PC-9 (cell line): ENCODE measurements around the gene KAT8. TPM values are rescaled to one million over a fixed set of nuclear protein-coding genes. Genes with fewer than 3 reads are reported as not detected.

Source experiments
- BruUV-seq: library from RNA; stranded (reverse); fragments of 400-500 nt; replicated peaks from 2 replicates; lab custom pipeline; 2021; lab: Mats Ljungman, UMichigan
- CTCF ChIA-PET: fragments of 300-600 bp; sonication (Branson Sonifier 250); formaldehyde crosslinking; loops from one replicate; lab custom pipeline; 2022; ENCODE audit warnings: antibody characterized with exemption; lab: Charles Lee
- POLR2A ChIA-PET: fragments of 300-600 bp; sonication (Branson Sonifier 250); formaldehyde crosslinking; loops from one replicate; lab custom pipeline; 2022; ENCODE audit warnings: antibody characterized with exemption; ENCODE audit not compliant: unreplicated experiment; lab: Charles Lee
- DNase-seq, 2 experiments: peaks; one replicate each; pipeline versions ENCODE4 v3.0.0 to v3.0.0-alpha.2; 2015 to 2022; ENCODE audit warnings: mixed read lengths in 1 of 2
- H2AFZ ChIP-seq: fragments of 200-600 bp; sonication (generic); 2 replicates; pipeline ENCODE4 v1.8.1; 2017; ENCODE audit warnings: antibody characterized with exemption
- H3F3A ChIP-seq: fragments of 200-600 bp; sonication (generic); 2 replicates; pipeline ENCODE4 v1.8.1; 2017; ENCODE audit warnings: antibody characterized with exemption, mild to moderate bottlenecking, low read depth; ENCODE audit not compliant: insufficient read depth
- H3K27ac ChIP-seq: fragments of 200-600 bp; sonication (generic); 2 replicates; pipeline ENCODE4 v1.6.1; 2016; ENCODE audit warnings: mixed run types
- H3K27me3 ChIP-seq: fragments of 200-600 bp; sonication (generic); 2 replicates; pipeline ENCODE4 v1.6.1; 2016; ENCODE audit warnings: low read depth, mixed run types; ENCODE audit not compliant: insufficient read depth
- H3K36me3 ChIP-seq: fragments of 200-600 bp; sonication (generic); 2 replicates; pipeline ENCODE4 v1.6.1; 2016; ENCODE audit warnings: low read depth, mixed run types
- H3K4me1 ChIP-seq: fragments of 200-600 bp; sonication (generic); replicated peaks from 2 replicates; pipeline ENCODE4 v1.6.1; 2016; ENCODE audit warnings: mixed run types; ENCODE audit not compliant: insufficient read depth
- H3K4me2 ChIP-seq: fragments of 200-600 bp; sonication (generic); 2 replicates; pipeline ENCODE4 v1.6.1; 2017; ENCODE audit warnings: mixed run types
- H3K4me3 ChIP-seq: fragments of 200-600 bp; sonication (generic); 2 replicates; pipeline ENCODE4 v1.6.1; 2016; ENCODE audit warnings: mixed run types
- H3K79me2 ChIP-seq: fragments of 200-600 bp; sonication (generic); 2 replicates; pipeline ENCODE4 v1.6.1; 2017; ENCODE audit warnings: low read depth, mixed run types
- H3K9me2 ChIP-seq: fragments of 200-600 bp; sonication (generic); 2 replicates; pipeline ENCODE4 v1.8.1; 2017; ENCODE audit warnings: mild to moderate bottlenecking; ENCODE audit not compliant: insufficient read depth
- H3K9me3 ChIP-seq: fragments of 200-600 bp; sonication (generic); 2 replicates; pipeline ENCODE4 v1.8.1; 2016; ENCODE audit warnings: low read depth; ENCODE audit not compliant: insufficient read depth
- H4K20me1 ChIP-seq: fragments of 200-600 bp; sonication (generic); 2 replicates; pipeline ENCODE4 v1.8.1; 2017; ENCODE audit not compliant: insufficient read depth
- EZH2 ChIP-seq: fragments of 200-600 bp; sonication (generic); IDR thresholded peaks from 2 replicates; pipeline ENCODE4 v1.8.0; 2017; ENCODE audit warnings: antibody characterized with exemption, low read depth
- intact Hi-C: fragments of 100-400 bp; cut with micrococcal nuclease; formaldehyde crosslinking; loops from one replicate; pipeline ENCODE4 v1.10.0; 2022; ENCODE audit not compliant: unreplicated experiment
- total RNA-seq: library from RNA; stranded (reverse); gene quantifications from 2 replicates; pipeline ENCODE4 v1.2.3, GENCODE V29; 2021
- TF ChIP-seq, protein P1 (sequence below): fragments of 200-600 bp; sonication (generic); conservative IDR thresholded peaks from 2 replicates; pipeline ENCODE4 v1.6.1; 2017; ENCODE audit warnings: mixed run types, antibody characterized with exemption, mild to moderate bottlenecking, moderate library complexity

Gene KAT8
- total RNA-seq, 1 experiment from 2014 or later: 81.4 TPM

DNA sequence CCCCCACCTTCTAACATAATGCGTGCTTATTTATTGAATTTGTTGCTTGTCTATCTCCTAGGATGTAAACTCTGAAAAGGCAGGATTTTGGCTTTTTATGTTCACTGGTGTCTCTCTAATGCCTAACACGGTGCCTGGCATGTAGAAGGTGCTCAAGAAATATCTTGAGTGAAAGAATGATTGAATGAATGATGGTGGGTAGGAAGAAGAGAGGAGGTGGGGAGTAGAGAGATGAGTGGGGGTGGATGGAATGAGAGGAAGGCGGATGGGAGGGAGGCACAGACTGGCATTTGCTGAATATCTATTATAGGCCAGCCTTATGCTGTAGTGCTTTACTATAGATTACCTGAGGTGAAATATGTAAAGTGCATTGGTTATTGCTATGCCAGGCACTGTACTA, 30.1 kb downstream of the KAT8 start:
- Histone ChIP-seq H3K27me3 (no peaks in the 10 kb centered on the region), H3K36me3 (no peaks in the 10 kb centered on the region), H3K4me3 (no peak overlapping the region), H3K27ac (no peak overlapping the region), H3K4me1 (peaks cover 22% of the 10 kb centered on the region), H3F3A (peaks cover 41% of the 10 kb centered on the region), H3K79me2 (no peaks in the 10 kb centered on the region), H3K4me2 (no peak overlapping the region), H3K9me2 (no peaks in the 10 kb centered on the region), H2AFZ (no peak overlapping the region), H4K20me1 (no peaks in the 10 kb centered on the region), H3K9me3 (no peaks in the 10 kb centered on the region)
- no peak for TF ChIP-seq EZH2
- TF ChIP-seq, protein P1, sequence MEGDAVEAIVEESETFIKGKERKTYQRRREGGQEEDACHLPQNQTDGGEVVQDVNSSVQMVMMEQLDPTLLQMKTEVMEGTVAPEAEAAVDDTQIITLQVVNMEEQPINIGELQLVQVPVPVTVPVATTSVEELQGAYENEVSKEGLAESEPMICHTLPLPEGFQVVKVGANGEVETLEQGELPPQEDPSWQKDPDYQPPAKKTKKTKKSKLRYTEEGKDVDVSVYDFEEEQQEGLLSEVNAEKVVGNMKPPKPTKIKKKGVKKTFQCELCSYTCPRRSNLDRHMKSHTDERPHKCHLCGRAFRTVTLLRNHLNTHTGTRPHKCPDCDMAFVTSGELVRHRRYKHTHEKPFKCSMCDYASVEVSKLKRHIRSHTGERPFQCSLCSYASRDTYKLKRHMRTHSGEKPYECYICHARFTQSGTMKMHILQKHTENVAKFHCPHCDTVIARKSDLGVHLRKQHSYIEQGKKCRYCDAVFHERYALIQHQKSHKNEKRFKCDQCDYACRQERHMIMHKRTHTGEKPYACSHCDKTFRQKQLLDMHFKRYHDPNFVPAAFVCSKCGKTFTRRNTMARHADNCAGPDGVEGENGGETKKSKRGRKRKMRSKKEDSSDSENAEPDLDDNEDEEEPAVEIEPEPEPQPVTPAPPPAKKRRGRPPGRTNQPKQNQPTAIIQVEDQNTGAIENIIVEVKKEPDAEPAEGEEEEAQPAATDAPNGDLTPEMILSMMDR: no peak
- no peak for DNase-seq
- no TSS peak for BruUV-seq
- ChIA-PET CTCF (no interaction called here), POLR2A (interaction anchor here (0.7 kb wide), 1 partner anchor 59 kb away, joined by 6 read pairs; no protein-coding TSS in a partner anchor)
- intact Hi-C loops: no loop called here

DNA sequence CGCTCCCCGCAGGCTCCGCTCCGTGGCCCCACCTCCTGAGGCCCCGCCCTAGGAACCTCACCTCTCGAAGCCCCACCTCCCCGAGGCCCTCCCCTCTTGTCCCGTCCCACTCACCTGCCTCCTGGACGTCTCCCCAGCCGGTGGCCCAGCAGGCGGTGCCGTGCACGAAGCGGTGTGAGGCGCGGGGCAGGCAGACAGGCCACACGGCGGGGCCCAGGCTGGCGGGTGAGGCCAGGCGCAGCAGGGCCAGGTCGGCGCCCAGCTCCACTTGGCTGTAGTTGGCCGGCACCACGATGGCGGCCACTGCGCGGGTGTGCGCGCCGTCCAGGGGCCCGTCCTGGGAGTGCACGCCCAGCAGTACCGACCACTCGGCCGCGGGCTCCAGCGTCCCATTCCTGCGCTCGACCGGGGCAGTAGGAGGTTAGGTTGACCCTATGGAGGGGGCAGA, 30.8 kb downstream of the KAT8 start:
- POLR2A ChIA-PET: interaction anchor here (0.7 kb wide), 1 partner anchor 58 kb away, joined by 6 read pairs; no protein-coding TSS in a partner anchor
- DNase-seq: peak in 1 of 2 experiments; percentile 79
- CTCF ChIA-PET: interaction anchor here (0.6 kb wide), 2 partner anchors 101 to 107 kb away, joined by 6 to 7 read pairs; no protein-coding TSS in a partner anchor
- Histone ChIP-seq H3K79me2 (no peaks in the 10 kb centered on the region), H3K4me2 (no peak overlapping the region), H3K4me3 (no peak overlapping the region), H3F3A (peaks cover 41% of the 10 kb centered on the region), H3K27ac (no peak overlapping the region), H2AFZ (no peak overlapping the region), H4K20me1 (no peaks in the 10 kb centered on the region), H3K9me2 (no peaks in the 10 kb centered on the region), H3K36me3 (no peaks in the 10 kb centered on the region), H3K4me1 (peaks cover 22% of the 10 kb centered on the region), H3K27me3 (no peaks in the 10 kb centered on the region), H3K9me3 (no peaks in the 10 kb centered on the region)
- no TSS peak for BruUV-seq
- intact Hi-C loops: no loop called here
- TF ChIP-seq, protein P1: no peak
- no peak for TF ChIP-seq EZH2

DNA sequence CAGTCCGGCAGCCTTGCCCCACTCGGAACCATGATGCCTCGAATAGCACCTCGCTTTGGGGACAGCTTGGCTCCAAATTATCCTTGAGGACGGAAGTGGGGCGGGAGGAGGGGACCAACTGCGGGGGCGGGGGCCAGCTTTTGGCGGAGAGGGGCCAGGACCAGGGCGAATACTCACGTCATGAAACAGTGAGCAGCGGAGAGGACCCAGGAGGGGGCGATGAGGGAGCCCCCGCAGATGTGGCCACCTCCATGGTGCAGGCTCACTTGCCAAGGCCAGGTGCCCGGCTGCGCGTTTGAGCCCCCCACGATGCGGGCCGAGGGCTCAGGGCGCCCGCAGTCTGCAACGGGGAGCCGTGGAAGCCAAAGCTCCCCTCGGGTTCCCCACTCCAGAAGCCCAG, 31.4 kb downstream of the KAT8 start:
- CTCF ChIA-PET: interaction anchor here (0.6 kb wide), 2 partner anchors 102 to 106 kb away, joined by 6 to 7 read pairs; no protein-coding TSS in a partner anchor
- TF ChIP-seq, protein P1: no peak
- no peak for TF ChIP-seq EZH2
- Histone ChIP-seq H3K4me1 (peaks cover 22% of the 10 kb centered on the region), H3K27me3 (no peaks in the 10 kb centered on the region), H2AFZ (no peak overlapping the region), H4K20me1 (no peaks in the 10 kb centered on the region), H3K27ac (no peak overlapping the region), H3K9me2 (no peaks in the 10 kb centered on the region), H3K36me3 (no peaks in the 10 kb centered on the region), H3K4me2 (no peak overlapping the region), H3K4me3 (no peak overlapping the region), H3K9me3 (no peaks in the 10 kb centered on the region), H3K79me2 (no peaks in the 10 kb centered on the region), H3F3A (peaks cover 36% of the 10 kb centered on the region)
- no TSS peak for BruUV-seq
- POLR2A ChIA-PET: no interaction called here
- DNase-seq: no peak
- intact Hi-C loops: no loop called here
